ENCODE data around the gene DAW1.

Gene DAW1

DNA sequence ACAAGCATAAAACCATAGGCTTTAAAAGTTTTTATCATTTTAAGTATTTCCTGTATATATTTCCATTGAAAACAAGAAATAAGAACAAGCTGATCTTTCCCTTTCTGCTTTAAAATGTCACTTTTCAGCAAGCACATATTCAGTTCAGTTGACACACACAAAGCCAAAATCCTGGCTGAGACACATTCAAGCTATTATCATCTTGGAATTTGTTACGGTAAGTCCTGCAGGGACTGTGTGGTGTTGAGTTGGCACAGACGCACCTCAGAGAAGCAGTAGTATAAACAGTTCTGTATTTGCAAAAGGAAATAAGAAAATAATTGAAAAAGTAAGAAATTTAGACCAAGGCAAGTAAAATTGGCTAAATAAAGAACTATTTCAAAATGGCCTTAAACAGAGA, 10.4 kb upstream of the DAW1 start:
- Histone ChIP-seq H3K36me3 (ENCODE audit: control insufficient read depth, low read length) (no peaks in the 10 kb centered on the region), H3K27ac (ENCODE audit: low read depth, low read length) (no peak overlapping the region), H3K4me3 (ENCODE audit: low read length) (no peak overlapping the region), H3F3A (ENCODE audit: control insufficient read depth, insufficient read depth) (no peaks in the 10 kb centered on the region), H3K4me2 (ENCODE audit: low read length) (no peak overlapping the region), H3K4me1 (ENCODE audit: control insufficient read depth, low read length) (no peaks in the 10 kb centered on the region), H4K20me1 (ENCODE audit: control insufficient read depth, insufficient read depth, low read depth, low read length) (no peaks in the 10 kb centered on the region), H3K9me3 (ENCODE audit: control insufficient read depth, insufficient read depth, low read length) (no peaks in the 10 kb centered on the region), H3K27me3 (ENCODE audit: control insufficient read depth, low read length) (no peaks in the 10 kb centered on the region), H3K79me2 (ENCODE audit: control insufficient read depth, low read length) (no peaks in the 10 kb centered on the region), H3K9me2 (replicated peaks; ENCODE audit: control insufficient read depth, low read length) (no peaks in the 10 kb centered on the region)
- TF ChIP-seq EZH2phosphoT487 (IDR thresholded peaks at IDR 0.05; ENCODE audit: borderline replicate concordance, low read length), result no peak
- TF ChIP-seq, protein P1, sequence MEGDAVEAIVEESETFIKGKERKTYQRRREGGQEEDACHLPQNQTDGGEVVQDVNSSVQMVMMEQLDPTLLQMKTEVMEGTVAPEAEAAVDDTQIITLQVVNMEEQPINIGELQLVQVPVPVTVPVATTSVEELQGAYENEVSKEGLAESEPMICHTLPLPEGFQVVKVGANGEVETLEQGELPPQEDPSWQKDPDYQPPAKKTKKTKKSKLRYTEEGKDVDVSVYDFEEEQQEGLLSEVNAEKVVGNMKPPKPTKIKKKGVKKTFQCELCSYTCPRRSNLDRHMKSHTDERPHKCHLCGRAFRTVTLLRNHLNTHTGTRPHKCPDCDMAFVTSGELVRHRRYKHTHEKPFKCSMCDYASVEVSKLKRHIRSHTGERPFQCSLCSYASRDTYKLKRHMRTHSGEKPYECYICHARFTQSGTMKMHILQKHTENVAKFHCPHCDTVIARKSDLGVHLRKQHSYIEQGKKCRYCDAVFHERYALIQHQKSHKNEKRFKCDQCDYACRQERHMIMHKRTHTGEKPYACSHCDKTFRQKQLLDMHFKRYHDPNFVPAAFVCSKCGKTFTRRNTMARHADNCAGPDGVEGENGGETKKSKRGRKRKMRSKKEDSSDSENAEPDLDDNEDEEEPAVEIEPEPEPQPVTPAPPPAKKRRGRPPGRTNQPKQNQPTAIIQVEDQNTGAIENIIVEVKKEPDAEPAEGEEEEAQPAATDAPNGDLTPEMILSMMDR (IDR thresholded peaks at IDR 0.05; ENCODE audit: low read depth, low read length, poor library complexity, severe bottlenecking), result no peak

DNA sequence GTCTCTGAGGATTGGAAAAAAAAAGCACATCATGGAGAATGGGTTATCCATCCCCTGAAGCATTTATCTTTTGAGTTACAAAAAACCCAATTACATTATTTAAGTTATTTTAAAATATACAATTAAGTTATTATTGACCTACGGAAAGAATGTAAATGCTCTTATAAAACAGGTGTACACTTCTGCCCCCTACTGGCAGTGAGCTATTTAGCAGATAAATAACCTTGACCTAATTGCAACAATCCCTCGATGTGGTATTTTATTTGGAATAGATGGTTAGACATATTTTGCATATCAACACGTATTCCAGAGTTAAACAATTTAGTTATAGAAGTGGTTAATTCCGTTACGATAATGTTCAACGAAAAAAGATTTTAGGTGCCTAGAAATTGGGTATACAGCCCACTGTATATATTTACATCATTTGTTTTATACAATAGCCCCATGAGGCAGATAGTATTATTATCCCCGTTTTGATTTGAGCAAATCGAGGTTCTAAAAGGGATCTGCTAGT, 9.1 kb upstream of the DAW1 start:
- Histone ChIP-seq H3K79me2 (ENCODE audit: control insufficient read depth, low read length) (no peaks in the 10 kb centered on the region), H3K27me3 (ENCODE audit: control insufficient read depth, low read length) (no peaks in the 10 kb centered on the region; the same call in 1 of the 2 replicates), H3K36me3 (ENCODE audit: control insufficient read depth, low read length) (no peaks in the 10 kb centered on the region), H3K4me3 (ENCODE audit: low read length) (no peak overlapping the region), H3K4me2 (ENCODE audit: low read length) (no peak overlapping the region), H3K4me1 (ENCODE audit: control insufficient read depth, low read length) (no peaks in the 10 kb centered on the region), H3K27ac (ENCODE audit: low read depth, low read length) (no peak overlapping the region), H3K9me2 (replicated peaks; ENCODE audit: control insufficient read depth, low read length) (no peaks in the 10 kb centered on the region), H3K9me3 (ENCODE audit: control insufficient read depth, insufficient read depth, low read length) (no peaks in the 10 kb centered on the region), H3F3A (ENCODE audit: control insufficient read depth, insufficient read depth) (no peaks in the 10 kb centered on the region), H4K20me1 (ENCODE audit: control insufficient read depth, insufficient read depth, low read depth, low read length) (no peaks in the 10 kb centered on the region)
- TF ChIP-seq EZH2phosphoT487 (IDR thresholded peaks at IDR 0.05; ENCODE audit: borderline replicate concordance, low read length), result no peak
- TF ChIP-seq, protein P1 (IDR thresholded peaks at IDR 0.05; ENCODE audit: low read depth, low read length, poor library complexity, severe bottlenecking), result peak; percentile 53

DNA sequence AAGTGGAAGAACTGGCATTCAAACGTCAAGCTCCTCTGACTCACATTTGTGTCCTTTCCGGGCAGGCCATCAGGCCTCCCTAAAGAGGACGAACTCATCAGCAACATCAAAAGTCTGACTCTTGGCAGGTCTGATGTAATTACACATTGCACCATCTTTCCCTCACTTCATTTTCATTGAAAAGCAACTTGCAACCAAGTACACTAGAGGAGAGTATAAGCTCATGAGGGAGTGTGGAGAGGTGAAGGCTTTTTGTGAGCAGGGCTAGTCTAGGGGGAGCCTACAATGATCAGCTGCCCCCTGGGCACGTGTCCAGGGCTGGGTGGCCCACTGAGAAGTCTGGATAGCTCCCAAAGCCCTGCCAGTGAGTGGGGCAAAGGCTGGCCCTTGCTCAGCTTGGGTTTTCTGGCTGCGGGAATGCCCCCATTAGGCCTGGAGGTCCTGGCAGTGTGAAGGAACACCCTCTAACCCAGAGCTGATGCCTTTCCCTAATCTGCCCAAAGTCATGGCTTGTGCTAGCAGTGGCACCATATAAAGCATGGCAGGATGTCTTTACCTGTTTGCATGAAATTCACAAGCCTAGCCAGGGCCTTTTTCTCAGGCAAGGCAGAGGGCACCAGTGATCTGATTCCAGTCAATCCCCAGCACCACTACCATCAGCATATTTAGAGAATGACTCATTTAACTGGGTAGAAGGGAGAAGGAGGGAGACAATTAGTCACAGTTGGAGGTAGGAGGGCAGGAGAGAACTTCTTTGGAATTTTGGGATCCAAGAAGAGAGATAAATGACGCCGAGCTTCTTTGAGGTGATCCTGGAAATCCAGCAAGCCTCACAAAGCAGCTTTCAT, 8.5 kb upstream of the DAW1 start:
- Histone ChIP-seq H3K4me3 (ENCODE audit: low read length) (no peak overlapping the region), H3K9me2 (replicated peaks; ENCODE audit: control insufficient read depth, low read length) (no peaks in the 10 kb centered on the region), H3K36me3 (ENCODE audit: control insufficient read depth, low read length) (no peaks in the 10 kb centered on the region), H3K27ac (ENCODE audit: low read depth, low read length) (no peak overlapping the region), H3K79me2 (ENCODE audit: control insufficient read depth, low read length) (no peaks in the 10 kb centered on the region), H3K27me3 (ENCODE audit: control insufficient read depth, low read length) (no peaks in the 10 kb centered on the region; the same call in 1 of the 2 replicates), H3F3A (ENCODE audit: control insufficient read depth, insufficient read depth) (no peaks in the 10 kb centered on the region), H3K4me1 (ENCODE audit: control insufficient read depth, low read length) (no peaks in the 10 kb centered on the region), H3K9me3 (ENCODE audit: control insufficient read depth, insufficient read depth, low read length) (no peaks in the 10 kb centered on the region), H3K4me2 (ENCODE audit: low read length) (no peak overlapping the region), H4K20me1 (ENCODE audit: control insufficient read depth, insufficient read depth, low read depth, low read length) (no peaks in the 10 kb centered on the region)
- TF ChIP-seq, protein P1 (IDR thresholded peaks at IDR 0.05; ENCODE audit: low read depth, low read length, poor library complexity, severe bottlenecking), result no peak
- TF ChIP-seq EZH2phosphoT487 (IDR thresholded peaks at IDR 0.05; ENCODE audit: borderline replicate concordance, low read length), result no peak
